ENCODE data around the gene CCDC12. TPM values are rescaled to one million over a fixed set of nuclear protein-coding genes. Genes with fewer than 3 reads are reported as not detected.

Gene CCDC12
- total RNA-seq, 1 donor from 2014 or later = 36.3 TPM

- Mint-ChIP-seq H3K36me3 (ENCODE audit: low read depth, unreplicated experiment) (peaks cover 43% of the 10 kb centered on the region), H3K27me3 (ENCODE audit: unreplicated experiment) (peaks cover 11% of the 10 kb centered on the region), H3K9me3 (ENCODE audit: unreplicated experiment) (no peaks in the 10 kb centered on the region), H3K4me3 (ENCODE audit: unreplicated experiment) (no peak overlapping the region), H3K27ac (ENCODE audit: unreplicated experiment) (peak overlapping the region; percentile 42), H3K4me1 (ENCODE audit: unreplicated experiment) (peaks cover 66% of the 10 kb centered on the region)
- DNase-seq (ENCODE audit: low spot score) = no peak
- TF ChIP-seq CTCF (IDR thresholded peaks at IDR 0.05; ENCODE audit: unreplicated experiment) = no peak
These were observed 34.5 kb downstream of the CCDC12 start for GRCh38 chr3:46942076-46942475.

GRCh38 chr3:46939578-46940445 is 36.7 kb downstream of the CCDC12 start:
- TF ChIP-seq CTCF (IDR thresholded peaks at IDR 0.05; ENCODE audit: unreplicated experiment) = no peak
- no peak overlapping the region for H3K4me3 Mint-ChIP-seq (ENCODE audit: unreplicated experiment)
- peaks cover 51% of the 10 kb centered on the region for H3K4me1 Mint-ChIP-seq (ENCODE audit: unreplicated experiment)
- H3K27me3 Mint-ChIP-seq (ENCODE audit: unreplicated experiment) = peaks cover 11% of the 10 kb centered on the region
- no peaks in the 10 kb centered on the region for H3K9me3 Mint-ChIP-seq (ENCODE audit: unreplicated experiment)
- peaks cover 34% of the 10 kb centered on the region for H3K36me3 Mint-ChIP-seq (ENCODE audit: low read depth, unreplicated experiment)
- DNase-seq (ENCODE audit: low spot score) = no peak
- no peak overlapping the region for H3K27ac Mint-ChIP-seq (ENCODE audit: unreplicated experiment)

DNA sequence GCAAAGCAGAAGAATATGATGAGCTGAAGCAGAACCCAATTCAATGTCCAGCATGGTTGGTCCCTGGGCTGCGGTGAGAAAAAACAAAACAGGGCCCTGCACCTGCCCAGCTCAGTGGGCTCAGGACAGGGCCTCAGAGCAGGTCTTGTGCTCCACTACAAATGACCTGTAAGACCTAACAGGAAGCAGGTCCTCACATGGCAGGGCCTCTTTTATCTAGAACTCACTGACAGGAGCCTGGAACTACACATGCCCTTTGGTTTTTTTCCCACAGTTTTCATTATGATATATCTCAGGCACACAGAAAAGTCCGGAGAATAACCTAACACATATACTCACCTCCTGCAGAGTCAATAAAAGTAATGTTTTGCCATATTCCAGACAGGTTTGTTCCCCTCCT is 38.4 kb downstream of the CCDC12 start:
- no peak for TF ChIP-seq CTCF (IDR thresholded peaks at IDR 0.05; ENCODE audit: unreplicated experiment)
- peaks cover 34% of the 10 kb centered on the region for H3K4me1 Mint-ChIP-seq (ENCODE audit: unreplicated experiment)
- no peak overlapping the region for H3K27ac Mint-ChIP-seq (ENCODE audit: unreplicated experiment)
- H3K4me3 Mint-ChIP-seq (ENCODE audit: unreplicated experiment) = no peak overlapping the region
- no peak for DNase-seq (ENCODE audit: low spot score)
- no peaks in the 10 kb centered on the region for H3K9me3 Mint-ChIP-seq (ENCODE audit: unreplicated experiment)
- peaks cover 11% of the 10 kb centered on the region for H3K27me3 Mint-ChIP-seq (ENCODE audit: unreplicated experiment)
- peaks cover 31% of the 10 kb centered on the region for H3K36me3 Mint-ChIP-seq (ENCODE audit: low read depth, unreplicated experiment)

- Mint-ChIP-seq H3K27ac (ENCODE audit: unreplicated experiment) (no peak overlapping the region), H3K27me3 (ENCODE audit: unreplicated experiment) (peaks cover 11% of the 10 kb centered on the region), H3K9me3 (ENCODE audit: unreplicated experiment) (no peaks in the 10 kb centered on the region), H3K4me3 (ENCODE audit: unreplicated experiment) (peak overlapping the region; percentile 59), H3K36me3 (ENCODE audit: low read depth, unreplicated experiment) (peaks cover 26% of the 10 kb centered on the region), H3K4me1 (ENCODE audit: unreplicated experiment) (peaks cover 30% of the 10 kb centered on the region)
- DNase-seq (ENCODE audit: low spot score) = no peak
- no peak for TF ChIP-seq CTCF (IDR thresholded peaks at IDR 0.05; ENCODE audit: unreplicated experiment)
These were observed 39.8 kb downstream of the CCDC12 start for GRCh38 chr3:46936733-46937250.

- TF ChIP-seq CTCF (IDR thresholded peaks at IDR 0.05; ENCODE audit: unreplicated experiment) = no peak
- H3K4me1 Mint-ChIP-seq (ENCODE audit: unreplicated experiment) = peaks cover 34% of the 10 kb centered on the region
- H3K27ac Mint-ChIP-seq (ENCODE audit: unreplicated experiment) = no peak overlapping the region
- H3K27me3 Mint-ChIP-seq (ENCODE audit: unreplicated experiment) = peaks cover 11% of the 10 kb centered on the region
- no peak for DNase-seq (ENCODE audit: low spot score)
- H3K4me3 Mint-ChIP-seq (ENCODE audit: unreplicated experiment) = peak overlapping the region; percentile 42
- peaks cover 26% of the 10 kb centered on the region for H3K36me3 Mint-ChIP-seq (ENCODE audit: low read depth, unreplicated experiment)
- H3K9me3 Mint-ChIP-seq (ENCODE audit: unreplicated experiment) = no peaks in the 10 kb centered on the region
These were observed 40.5 kb downstream of the CCDC12 start for GRCh38 chr3:46935989-46936558.
